IMR-90 (cell line): ENCODE measurements around the gene AGK. TPM values are rescaled to one million over a fixed set of nuclear protein-coding genes. Genes with fewer than 3 reads are reported as not detected.
"Not testable (repeated sequence)": the region's sequence is repeated elsewhere in the genome, so short reads cannot be mapped to it uniquely, and the experiment has no call there.

Experiments used
- ATAC-seq: fragments of 200-7000 bp; cut with Tn5 transposase; 2 replicates; pipeline ENCODE4 v1.9.1; 2020; ENCODE audit warnings: low read depth, mild to moderate bottlenecking, moderate library complexity
- BruUV-seq: library from RNA; stranded (reverse); fragments of 400-500 nt; replicated peaks from 2 replicates; lab custom pipeline; 2021; lab: Mats Ljungman, UMichigan
- CTCF ChIA-PET: fragments of 300-600 bp; formaldehyde crosslinking; extraction: SDS; loops from one replicate; lab custom pipeline; 2021; ENCODE audit warnings: antibody characterized with exemption; lab: Yijun Ruan, JAX
- POLR2A ChIA-PET: fragments of 300-600 bp; sonication (Branson Sonifier 250); formaldehyde crosslinking; loops from one replicate; lab custom pipeline; 2022; ENCODE audit warnings: antibody characterized with exemption; ENCODE audit not compliant: unreplicated experiment; lab: Charles Lee
- DNase-seq: peaks from one replicate; pipeline ENCODE4 v3.0.0; 2013
- H2AFZ ChIP-seq: replicated peaks from 2 replicates; pipeline ENCODE3; 2013; ENCODE audit warnings: low read length, mild to moderate bottlenecking; ENCODE audit not compliant: poor library complexity
- H2AK5ac ChIP-seq: 2 replicates; pipeline ENCODE4 v1.6.1; 2013; ENCODE audit warnings: low read depth, low read length, inconsistent platforms
- H2AK9ac ChIP-seq: replicated peaks from 2 replicates; pipeline ENCODE3; 2013; ENCODE audit warnings: mild to moderate bottlenecking, low read depth, low read length, moderate library complexity; ENCODE audit not compliant: poor library complexity
- H2BK120ac ChIP-seq: 2 replicates; pipeline ENCODE4 v1.6.1; 2013; ENCODE audit warnings: low read depth, low read length, inconsistent platforms
- H2BK15ac ChIP-seq: 3 replicates; pipeline ENCODE4 v1.6.1; 2013; ENCODE audit warnings: low read depth, low read length, inconsistent platforms
- H2BK20ac ChIP-seq: 2 replicates; pipeline ENCODE4 v1.6.1; 2013; ENCODE audit warnings: low read depth, mild to moderate bottlenecking, inconsistent platforms, low read length, moderate library complexity
- H2BK5ac ChIP-seq: 2 replicates; pipeline ENCODE4 v1.6.1; 2013; ENCODE audit warnings: mild to moderate bottlenecking, low read depth, low read length, inconsistent platforms; ENCODE audit not compliant: poor library complexity, severe bottlenecking
- H3K14ac ChIP-seq: replicated peaks from 2 replicates; pipeline ENCODE4 v1.6.1; 2013; ENCODE audit warnings: low read depth, low read length, inconsistent platforms
- H3K18ac ChIP-seq: 2 replicates; pipeline ENCODE4 v1.6.1; 2013; ENCODE audit warnings: low read depth, low read length, control low read depth
- H3K23ac ChIP-seq: 2 replicates; pipeline ENCODE4 v1.6.1; 2013; ENCODE audit warnings: low read depth, low read length, inconsistent platforms
- H3K27ac ChIP-seq: 2 replicates; pipeline ENCODE4 v1.5.1; 2013; ENCODE audit warnings: mild to moderate bottlenecking, control low read depth, low read length; ENCODE audit not compliant: insufficient read depth
- H3K27me3 ChIP-seq: 2 replicates; pipeline ENCODE4 v1.6.1; 2013; ENCODE audit warnings: low read length; ENCODE audit not compliant: control insufficient read depth, insufficient read depth
- H3K36me3 ChIP-seq: 2 replicates; pipeline ENCODE4 v1.6.1; 2013; ENCODE audit warnings: low read length, mixed read lengths; ENCODE audit not compliant: control insufficient read depth, insufficient read depth
- H3K4ac ChIP-seq: 2 replicates; pipeline ENCODE4 v1.6.1; 2013; ENCODE audit warnings: low read depth, low read length, inconsistent platforms
- H3K4me1 ChIP-seq: 2 replicates; pipeline ENCODE4 v1.6.1; 2013; ENCODE audit warnings: low read length, mixed read lengths; ENCODE audit not compliant: control insufficient read depth, insufficient read depth
- H3K4me2 ChIP-seq: 2 replicates; pipeline ENCODE4 v1.6.1; 2013; ENCODE audit warnings: low read depth, mild to moderate bottlenecking, control low read depth, low read length, moderate library complexity
- H3K4me3 ChIP-seq: 2 replicates; pipeline ENCODE4 v1.5.1; 2013; ENCODE audit warnings: low read depth, mild to moderate bottlenecking, control low read depth, low read length, moderate library complexity; ENCODE audit not compliant: insufficient read depth
- H3K56ac ChIP-seq: 2 replicates; pipeline ENCODE4 v1.6.1; 2013; ENCODE audit warnings: low read length, inconsistent platforms; ENCODE audit not compliant: insufficient read depth; ENCODE audit errors: extremely low read depth
- H3K79me1 ChIP-seq, 2 experiments: 2 replicates each; pipeline ENCODE4 v1.6.1; 2013; ENCODE audit warnings: low read length in 2 of 2, inconsistent platforms in 1 of 2, low read depth in 1 of 2
- H3K9ac ChIP-seq: 2 replicates; pipeline ENCODE4 v1.6.1; 2013; ENCODE audit warnings: low read depth, low read length, control low read depth
- H3K9me1 ChIP-seq: 2 replicates; pipeline ENCODE4 v1.6.1; 2013; ENCODE audit warnings: low read length, inconsistent platforms; ENCODE audit not compliant: insufficient read depth
- H3K9me3 ChIP-seq: 2 replicates; pipeline ENCODE4 v1.6.1; 2013; ENCODE audit warnings: low read length; ENCODE audit not compliant: control insufficient read depth, insufficient read depth
- H4K20me1 ChIP-seq: 2 replicates; pipeline ENCODE4 v1.6.1; 2013; ENCODE audit warnings: low read length, inconsistent platforms; ENCODE audit not compliant: insufficient read depth
- H4K5ac ChIP-seq: 2 replicates; pipeline ENCODE4 v1.6.1; 2013; ENCODE audit warnings: mild to moderate bottlenecking, low read depth, low read length, control low read depth
- H4K8ac ChIP-seq, 2 experiments: 2 replicates each; pipeline ENCODE4 v1.6.1; 2013; ENCODE audit warnings: low read depth in 2 of 2, low read length in 2 of 2, control low read depth in 1 of 2, inconsistent platforms in 1 of 2
- H4K91ac ChIP-seq: 2 replicates; pipeline ENCODE4 v1.6.1; 2013; ENCODE audit warnings: low read depth, low read length, inconsistent platforms; ENCODE audit not compliant: insufficient read depth
- ELK1 ChIP-seq: fragments of 150-350 bp; IDR thresholded peaks from 2 replicates; pipeline ENCODE4 v1.6.1; 2016; ENCODE audit warnings: low read depth, mild to moderate bottlenecking, low read length, moderate library complexity, borderline replicate concordance
- MXI1 ChIP-seq: IDR thresholded peaks from 2 replicates; pipeline ENCODE4 v1.6.1; 2012; ENCODE audit warnings: low read depth, mild to moderate bottlenecking, low read length, moderate library complexity, borderline replicate concordance
- NFE2L2 ChIP-seq: fragments of 150-350 bp; IDR thresholded peaks from 2 replicates; pipeline ENCODE4 v1.6.1; 2016; ENCODE audit warnings: low read depth, mild to moderate bottlenecking, low read length
- RFX5 ChIP-seq: IDR thresholded peaks from 2 replicates; pipeline ENCODE4 v1.8.0; 2012; ENCODE audit warnings: low read depth, mild to moderate bottlenecking, low read length, moderate library complexity
- WGBS, 2 experiments: methylation state at CpG; one replicate each; pipeline versions ENCODE4 v1.1.5 to v1.1.7; 2013; ENCODE audit warnings: missing lambda C conversion rate in 2 of 2; ENCODE audit not compliant: insufficient read length in 1 of 2; ENCODE audit errors: extremely low coverage in 2 of 2; 5-methylcytosine and 5-hydroxymethylcytosine counted together
- dilution Hi-C: fragments of 300-500 bp; cut with HindIII; formaldehyde crosslinking; loops from one replicate; pipeline ENCODE4 v1.14.3; 2018; ENCODE audit warnings: low sequenced_read_pairs; ENCODE audit not compliant: unreplicated experiment
- in situ Hi-C: fragments of 300-500 bp; cut with MboI; formaldehyde crosslinking; loops from 3 replicates; pipeline ENCODE4 v1.14.3; 2019; ENCODE audit warnings: low sequenced_read_pairs, inconsistent platforms, mixed read lengths
- intact Hi-C: fragments of 100-400 bp; cut with micrococcal nuclease; formaldehyde crosslinking; loops from 2 replicates; pipeline ENCODE4 v1.10.0; 2022
- polyA plus RNA-seq, 3 experiments: library from polyadenylated mRNA; depleted of rRNA; stranded (reverse); fragments of >200 nt; gene quantifications; 2 replicates each; pipeline ENCODE4 v1.2.3, GENCODE V29; 2012; ENCODE audit warnings: low replicate concordance in 1 of 3
- total RNA-seq: library from RNA; depleted of rRNA; stranded (reverse); fragments of >200 nt; gene quantifications from 2 replicates; pipeline ENCODE4 v1.2.3, GENCODE V29; 2012

The AGK gene
- total and polyA plus RNA-seq, 2 of the 4 experiments (the other 2 are of a cell fraction), result 35.5 to 37.3 TPM

GRCh38 chr7:141646826-141647480 is 95.7 kb downstream of the AGK start:
- Histone ChIP-seq H2AK9ac (no peak overlapping the region), H2BK120ac (no peak overlapping the region), H3K23ac (no peak overlapping the region), H4K20me1 (no peaks in the 10 kb centered on the region), H2BK20ac (no peak overlapping the region), H3K9ac (no peak overlapping the region), H3K27me3 (no peaks in the 10 kb centered on the region), H2BK15ac (no peak overlapping the region), H3K4ac (no peak overlapping the region), H3K4me1 (no peaks in the 10 kb centered on the region), H3K4me3 (no peak overlapping the region), H4K8ac (no peak overlapping the region), H3K56ac (no peak overlapping the region), H2AFZ (no peak overlapping the region), H3K9me1 (no peaks in the 10 kb centered on the region), H4K5ac (no peak overlapping the region), H2BK5ac (no peak overlapping the region), H3K4me2 (no peak overlapping the region), H3K27ac (no peak overlapping the region), H4K91ac (no peak overlapping the region), H2AK5ac (no peak overlapping the region), H3K14ac (no peak overlapping the region), H3K18ac (no peak overlapping the region), H3K79me1 (no peaks in the 10 kb centered on the region), H3K36me3 (peaks cover 5% of the 10 kb centered on the region; the same call in 1 of the 2 replicates), H3K9me3 (no peaks in the 10 kb centered on the region)
- WGBS, 2 experiments, result 80% methylated on average over 1 of the region's 6 CpGs; no CpG with 5 or more reads in 1 of the 2 experiments
- intact Hi-C loops (no loop called here), dilution Hi-C loops (no loop called here), in situ Hi-C loops (no loop called here)
- CTCF ChIA-PET, result no interaction called here
- POLR2A ChIA-PET, result no interaction called here
- DNase-seq, result peak; percentile 26
- no peak for TF ChIP-seq RFX5
- TF ChIP-seq MXI1, result no peak
- no peak for TF ChIP-seq ELK1
- TF ChIP-seq NFE2L2, result no peak
- ATAC-seq, result no peak
- no TSS peak for BruUV-seq

GRCh38 chr7:141647701-141648100 is 96.5 kb downstream of the AGK start:
- CTCF ChIA-PET, H3K4me1 ChIP-seq: not testable (repeated sequence)
- 99% methylated on average over 14 of the region's 21 CpGs; no CpG with 5 or more reads in 1 of the 2 experiments for WGBS, 2 experiments

More at GRCh38 chr7:141647701-141648100, 96.5 kb downstream of the AGK start:
- H2BK20ac ChIP-seq, H2AK5ac ChIP-seq, H3K36me3 ChIP-seq, POLR2A ChIA-PET, H2BK5ac ChIP-seq, dilution Hi-C loops, H3K79me1 ChIP-seq, H4K91ac ChIP-seq, intact Hi-C loops, DNase-seq, H3K23ac ChIP-seq, H3K9me3 ChIP-seq, H4K5ac ChIP-seq, H2BK120ac ChIP-seq, H3K56ac ChIP-seq, H3K9me1 ChIP-seq, BruUV-seq, H3K9ac ChIP-seq, in situ Hi-C loops, H3K4me3 ChIP-seq, ATAC-seq, H2BK15ac ChIP-seq, H4K20me1 ChIP-seq, H3K4ac ChIP-seq, H3K4me2 ChIP-seq, H3K27ac ChIP-seq, H3K27me3 ChIP-seq, H3K18ac ChIP-seq, H4K8ac ChIP-seq, H2AFZ ChIP-seq, H3K14ac ChIP-seq, H2AK9ac ChIP-seq: not testable (repeated sequence)
